NOMO-1 (cell line): ENCODE results near the gene NDST1.

ENCODE experiments used
- DNase-seq, 2 experiments: peaks; one replicate each; lab custom pipeline; 2025; ENCODE audit not compliant: unreplicated experiment in 2 of 2; lab: John Stamatoyannopoulos, UW

The NDST1 gene

GRCh38 chr5:150600616-150601490 lies 92.9 kb downstream of the NDST1 start:
- no peak for DNase-seq

- no peak for DNase-seq
Observed at GRCh38 chr5:150601491-150602345, 93.8 kb downstream of the NDST1 start.

GRCh38 chr5:150603052-150603451 lies 95.1 kb downstream of the NDST1 start:
- DNase-seq, result no peak

GRCh38 chr5:150603491-150603890 lies 95.6 kb downstream of the NDST1 start:
- no peak for DNase-seq

- no peak for DNase-seq
Observed at GRCh38 chr5:150604010-150604409, 96.1 kb downstream of the NDST1 start.

- no peak for DNase-seq
Observed at GRCh38 chr5:150604894-150605440, 97.0 kb downstream of the NDST1 start.

GRCh38 chr5:150605546-150605945 lies 97.6 kb downstream of the NDST1 start:
- no peak for DNase-seq

- no peak for DNase-seq
Observed at GRCh38 chr5:150606476-150606875, 98.5 kb downstream of the NDST1 start.

GRCh38 chr5:150607105-150607504 lies 99.2 kb downstream of the NDST1 start:
- DNase-seq, result no peak
